Esophagus muscularis mucosa (tissue), 2 donors: ENCODE data around the gene COX4I1.

Experiments
- POLR2A ChIP-seq: fragments of 450-650 bp; IDR thresholded peaks from one replicate; pipeline ENCODE4 v1.6.1; 2017; ENCODE audit warnings: antibody characterized with exemption, moderate library complexity, mild to moderate bottlenecking, low read depth
- POLR2AphosphoS5 ChIP-seq, 2 donors: sonication (generic); formaldehyde crosslinking; IDR thresholded peaks; one replicate each; pipeline ENCODE4 v1.6.1; 2017; ENCODE audit warnings: antibody characterized with exemption in 2 of 2

DNA sequence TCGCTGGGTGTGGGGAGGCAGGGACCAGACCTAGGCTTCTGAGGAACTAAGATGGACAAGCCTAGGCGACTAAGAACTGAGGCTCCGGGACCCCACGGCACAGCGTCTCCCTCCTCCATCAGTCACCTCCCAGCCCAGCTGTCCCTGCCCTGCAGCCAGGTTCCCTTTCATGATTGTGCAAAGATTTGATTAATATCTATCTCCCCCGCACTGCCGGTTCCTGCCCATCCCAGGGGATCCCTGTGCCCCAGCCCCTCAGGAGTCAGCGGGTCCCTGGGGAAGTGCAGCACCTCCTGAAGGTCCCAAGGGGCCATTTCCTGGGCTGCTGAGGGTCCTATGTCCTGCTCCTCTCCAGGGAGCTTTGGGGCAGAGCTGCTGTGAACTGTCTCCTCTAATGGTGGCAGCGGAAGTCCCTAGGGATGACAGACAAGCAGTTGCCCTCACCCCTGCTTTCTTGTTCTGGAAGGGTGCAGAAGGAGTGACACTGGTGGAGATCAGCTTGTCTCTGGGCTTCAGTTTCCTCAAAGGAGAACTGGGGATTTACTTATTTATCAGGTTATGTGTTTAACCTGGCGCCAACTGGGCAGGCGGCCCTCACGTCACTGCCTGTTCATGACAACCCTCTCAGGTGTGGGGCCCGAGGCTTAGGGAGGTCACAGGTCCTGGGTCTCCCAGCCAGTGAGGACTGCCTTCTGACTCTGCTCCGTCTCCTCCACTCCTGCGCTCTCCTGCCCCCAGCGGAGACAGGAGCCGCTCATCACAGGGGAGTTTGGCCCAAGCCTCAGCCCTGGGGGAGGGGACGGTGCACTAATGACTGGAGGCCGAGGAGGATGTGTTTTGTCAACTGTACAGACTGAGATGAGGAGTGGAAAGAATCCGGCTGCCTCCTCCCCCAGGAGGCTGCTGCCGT lies 46.7 kb upstream of the COX4I1 start:
- TF ChIP-seq POLR2A, result no peak
- TF ChIP-seq POLR2AphosphoS5 (IDR thresholded peaks at IDR 0.05), result no peak
